DND-41 (cell line): ENCODE data around the gene ATP9A.

Experiments used
- ATAC-seq: fragments of 200-7000 bp; cut with Tn5 transposase; 3 replicates; pipeline ENCODE4 v1.9.1; 2021; ENCODE audit warnings: low read depth; ENCODE audit not compliant: insufficient read depth
- DNase-seq: peaks from one replicate; pipeline ENCODE4 v3.0.0-alpha.2; 2020
- H2AFZ ChIP-seq: 2 replicates; pipeline ENCODE4 v1.6.0; 2012; ENCODE audit warnings: low read depth, low read length
- H3K27ac ChIP-seq: 2 replicates; pipeline ENCODE4 v1.5.1; 2012; ENCODE audit warnings: low read length, inconsistent platforms
- H3K27me3 ChIP-seq: fragments of 200-600 bp; sonication (generic); 2 replicates; pipeline ENCODE4 v1.6.0; 2012; ENCODE audit warnings: low read length, mild to moderate bottlenecking, inconsistent platforms; ENCODE audit not compliant: insufficient read depth, poor library complexity
- H3K36me3 ChIP-seq: 2 replicates; pipeline ENCODE4 v1.5.1; 2012; ENCODE audit warnings: low read length, inconsistent platforms; ENCODE audit not compliant: insufficient read depth
- H3K4me1 ChIP-seq: 2 replicates; pipeline ENCODE4 v1.5.1; 2012; ENCODE audit warnings: mild to moderate bottlenecking, low read length; ENCODE audit not compliant: insufficient read depth
- H3K4me2 ChIP-seq: 2 replicates; pipeline ENCODE4 v1.6.0; 2012; ENCODE audit warnings: mild to moderate bottlenecking, moderate library complexity, low read length, inconsistent platforms; ENCODE audit not compliant: insufficient read depth
- H3K4me3 ChIP-seq, 2 experiments: fragments of 200-600 bp in 1 of 2; shearing (Covaris generic) in 1 of 2; 2 replicates each; pipeline ENCODE4 v1.5.1; 2012 to 2016; ENCODE audit warnings: inconsistent platforms in 2 of 2, low read length in 2 of 2, mild to moderate bottlenecking in 2 of 2, low read depth in 1 of 2, moderate library complexity in 1 of 2
- H3K79me2 ChIP-seq: 2 replicates; pipeline ENCODE4 v1.6.0; 2012; ENCODE audit warnings: low read length, inconsistent platforms; ENCODE audit not compliant: insufficient read depth
- H3K9ac ChIP-seq: 2 replicates; pipeline ENCODE4 v1.6.0; 2012; ENCODE audit warnings: low read depth, mild to moderate bottlenecking, inconsistent platforms, low read length, moderate library complexity
- H3K9me3 ChIP-seq: 2 replicates; pipeline ENCODE4 v1.5.1; 2012; ENCODE audit warnings: low read length, moderate library complexity, mild to moderate bottlenecking, inconsistent platforms; ENCODE audit not compliant: insufficient read depth, severe bottlenecking
- H4K20me1 ChIP-seq: 2 replicates; pipeline ENCODE4 v1.6.0; 2012; ENCODE audit warnings: low read length; ENCODE audit not compliant: insufficient read depth
- CTCF ChIP-seq: IDR thresholded peaks from 2 replicates; pipeline ENCODE4 v1.5.1; 2012; ENCODE audit warnings: borderline replicate concordance, low read length, moderate library complexity, mild to moderate bottlenecking; ENCODE audit not compliant: poor library complexity, severe bottlenecking; ENCODE audit errors: extremely low read depth
- EZH2 ChIP-seq: IDR thresholded peaks from 3 replicates; pipeline ENCODE4 v1.6.1; 2012; ENCODE audit warnings: borderline replicate concordance, low read depth, mild to moderate bottlenecking, moderate library complexity, low read length, inconsistent platforms; ENCODE audit not compliant: severe bottlenecking

The ATP9A gene

GRCh38 chr20:51713213-51713598, 55.0 kb downstream of the ATP9A start:
- H3K4me3 ChIP-seq, result no peak overlapping the region
- no peaks in the 10 kb centered on the region for H3K4me1 ChIP-seq
- H3K9me3 ChIP-seq, result no peaks in the 10 kb centered on the region
- TF ChIP-seq EZH2, result no peak
- TF ChIP-seq CTCF, result no peak
- no peaks in the 10 kb centered on the region for H3K79me2 ChIP-seq
- no peak for DNase-seq
- H3K27me3 ChIP-seq, result no peaks in the 10 kb centered on the region
- no peak overlapping the region for H3K27ac ChIP-seq
- H3K9ac ChIP-seq, result no peak overlapping the region
- no peak overlapping the region for H2AFZ ChIP-seq
- no peaks in the 10 kb centered on the region for H4K20me1 ChIP-seq
- no peaks in the 10 kb centered on the region for H3K36me3 ChIP-seq
- H3K4me2 ChIP-seq, result no peak overlapping the region
- no peak for ATAC-seq

- H4K20me1 ChIP-seq, result no peaks in the 10 kb centered on the region
- H3K36me3 ChIP-seq, result no peaks in the 10 kb centered on the region
- H3K27ac ChIP-seq, result no peak overlapping the region
- H3K4me2 ChIP-seq, result no peak overlapping the region
- no peaks in the 10 kb centered on the region for H3K79me2 ChIP-seq
- ATAC-seq (no peak), DNase-seq (no peak)
- H2AFZ ChIP-seq, result no peak overlapping the region
- no peaks in the 10 kb centered on the region for H3K9me3 ChIP-seq
- TF ChIP-seq CTCF (peak; percentile 9), EZH2 (no peak)
- H3K4me1 ChIP-seq, result no peaks in the 10 kb centered on the region
- H3K27me3 ChIP-seq, result no peaks in the 10 kb centered on the region
- no peak overlapping the region for H3K9ac ChIP-seq
- no peak overlapping the region for H3K4me3 ChIP-seq
Measured at GRCh38 chr20:51712501-51713212, 55.5 kb downstream of the ATP9A start.

GRCh38 chr20:51711426-51711825, 56.8 kb downstream of the ATP9A start:
- Histone ChIP-seq H2AFZ (no peak overlapping the region), H3K27ac (no peak overlapping the region), H3K36me3 (no peaks in the 10 kb centered on the region), H3K4me1 (no peaks in the 10 kb centered on the region), H3K79me2 (no peaks in the 10 kb centered on the region), H3K9ac (no peak overlapping the region), H3K4me2 (no peak overlapping the region), H3K27me3 (no peaks in the 10 kb centered on the region), H3K9me3 (no peaks in the 10 kb centered on the region), H4K20me1 (no peaks in the 10 kb centered on the region), H3K4me3 (no peak overlapping the region)
- no peak for ATAC-seq
- DNase-seq, result no peak
- TF ChIP-seq CTCF (no peak), EZH2 (no peak)
